GM15510 (cell line): ENCODE measurements around the gene TAS2R14.

Source experiments
- POLR2A ChIP-seq: IDR thresholded peaks from 3 replicates; pipeline ENCODE4 v1.6.1; 2011; ENCODE audit warnings: borderline replicate concordance; ENCODE audit not compliant: insufficient read length; ENCODE audit errors: extremely low read depth

Gene TAS2R14

GRCh38 chr12:10939163-10939562 is at the start of gene TAS2R14:
Gene TAS2R14, minus strand, starts transcription at chr12:10939263. Its CDS starts 56 bp downstream, at chr12:10939207.
- no peak for TF ChIP-seq POLR2A

- TF ChIP-seq POLR2A, result no peak
Observed at GRCh38 chr12:10986812-10987211, 47.7 kb upstream of the TAS2R14 start, which contains the start of gene TAS2R50. Gene TAS2R50, minus strand, starts transcription at chr12:10986912. Its CDS starts 52 bp downstream, at chr12:10986860.

GRCh38 chr12:10982244-10982643 is 43.2 kb upstream of the TAS2R14 start:
- no peak for TF ChIP-seq POLR2A

GRCh38 chr12:10974965-10975364 is 35.9 kb upstream of the TAS2R14 start:
- no peak for TF ChIP-seq POLR2A

- TF ChIP-seq POLR2A, result no peak
Observed at GRCh38 chr12:10968765-10969456, 29.8 kb upstream of the TAS2R14 start.

- no peak for TF ChIP-seq POLR2A
Observed at GRCh38 chr12:10967409-10967808, 28.3 kb upstream of the TAS2R14 start.

- TF ChIP-seq POLR2A, result no peak
Observed at GRCh38 chr12:10966314-10966713, 27.3 kb upstream of the TAS2R14 start.

GRCh38 chr12:10965476-10965875 is 26.4 kb upstream of the TAS2R14 start:
- no peak for TF ChIP-seq POLR2A

- TF ChIP-seq POLR2A, result no peak
Observed at GRCh38 chr12:10960211-10960610, 21.1 kb upstream of the TAS2R14 start.

- TF ChIP-seq POLR2A, result no peak
Observed at GRCh38 chr12:10959804-10960203, 20.7 kb upstream of the TAS2R14 start.

GRCh38 chr12:10957741-10958140 is 18.7 kb upstream of the TAS2R14 start:
- no peak for TF ChIP-seq POLR2A

- no peak for TF ChIP-seq POLR2A
Observed at GRCh38 chr12:10956085-10956484, 17.0 kb upstream of the TAS2R14 start.

GRCh38 chr12:10952645-10953044 is 13.6 kb upstream of the TAS2R14 start:
- no peak for TF ChIP-seq POLR2A

- no peak for TF ChIP-seq POLR2A
Observed at GRCh38 chr12:10943167-10943566, 4.1 kb upstream of the TAS2R14 start.

- TF ChIP-seq POLR2A, result no peak
Observed at GRCh38 chr12:10941916-10942607, 3.0 kb upstream of the TAS2R14 start.

GRCh38 chr12:10941369-10941768 is 2.3 kb upstream of the TAS2R14 start:
- TF ChIP-seq POLR2A, result no peak
